ENCODE data around the gene MBD4.

DNA sequence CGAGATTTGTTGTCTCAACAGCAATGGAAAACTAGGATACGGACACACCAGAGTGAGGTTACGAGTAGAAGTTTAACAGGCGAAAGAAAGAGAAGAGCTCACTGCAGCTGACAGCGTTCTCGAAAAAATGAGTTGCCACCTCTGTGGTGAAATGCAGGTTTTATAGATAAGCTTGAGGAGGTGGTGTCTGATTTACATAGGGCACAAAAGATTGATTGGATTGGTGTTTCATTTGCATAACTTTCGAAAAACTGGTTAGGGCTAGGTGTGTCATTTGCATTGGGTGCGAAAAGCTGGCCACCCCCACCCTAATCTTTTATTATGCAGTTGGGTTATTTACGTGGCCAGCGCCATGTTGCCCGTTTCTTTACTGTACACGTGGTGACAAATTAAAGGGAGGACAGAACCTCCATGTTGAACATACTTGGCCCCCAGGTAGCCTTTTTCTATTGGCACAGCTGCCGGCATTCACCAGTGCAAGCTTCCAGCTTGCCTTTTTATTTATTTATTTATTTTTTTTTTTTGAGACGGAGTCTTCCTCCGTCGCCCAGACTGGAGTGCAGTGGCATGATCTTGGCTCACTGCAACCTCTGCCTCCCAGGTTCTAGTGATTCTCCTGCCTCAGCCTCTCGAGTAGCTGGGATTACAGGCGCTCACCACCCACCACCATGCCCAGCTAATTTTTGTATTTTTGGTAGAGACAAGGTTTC lies 8.6 kb upstream of the MBD4 start:
- TF ChIP-seq POLR2A (IDR thresholded peaks at IDR 0.05; ENCODE audit: low read depth, low read length) (no peak), MXI1 (IDR thresholded peaks at IDR 0.05; ENCODE audit: borderline replicate concordance, low read depth, low read length) (no peak), SMC3 (IDR thresholded peaks at IDR 0.05; ENCODE audit: low read depth, low read length) (no peak), RAD21 (IDR thresholded peaks at IDR 0.05; ENCODE audit: low read length) (no peak), MAZ (IDR thresholded peaks at IDR 0.05; ENCODE audit: borderline replicate concordance, low read depth, low read length) (no peak)
- TF ChIP-seq, protein P1, sequence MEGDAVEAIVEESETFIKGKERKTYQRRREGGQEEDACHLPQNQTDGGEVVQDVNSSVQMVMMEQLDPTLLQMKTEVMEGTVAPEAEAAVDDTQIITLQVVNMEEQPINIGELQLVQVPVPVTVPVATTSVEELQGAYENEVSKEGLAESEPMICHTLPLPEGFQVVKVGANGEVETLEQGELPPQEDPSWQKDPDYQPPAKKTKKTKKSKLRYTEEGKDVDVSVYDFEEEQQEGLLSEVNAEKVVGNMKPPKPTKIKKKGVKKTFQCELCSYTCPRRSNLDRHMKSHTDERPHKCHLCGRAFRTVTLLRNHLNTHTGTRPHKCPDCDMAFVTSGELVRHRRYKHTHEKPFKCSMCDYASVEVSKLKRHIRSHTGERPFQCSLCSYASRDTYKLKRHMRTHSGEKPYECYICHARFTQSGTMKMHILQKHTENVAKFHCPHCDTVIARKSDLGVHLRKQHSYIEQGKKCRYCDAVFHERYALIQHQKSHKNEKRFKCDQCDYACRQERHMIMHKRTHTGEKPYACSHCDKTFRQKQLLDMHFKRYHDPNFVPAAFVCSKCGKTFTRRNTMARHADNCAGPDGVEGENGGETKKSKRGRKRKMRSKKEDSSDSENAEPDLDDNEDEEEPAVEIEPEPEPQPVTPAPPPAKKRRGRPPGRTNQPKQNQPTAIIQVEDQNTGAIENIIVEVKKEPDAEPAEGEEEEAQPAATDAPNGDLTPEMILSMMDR (conservative IDR thresholded peaks at IDR 0.05; ENCODE audit: low read depth, low read length), result no peak

All from IMR-90 (cell line).